Measurements from ENCODE around the gene ANKRD9. TPM values are rescaled to one million over a fixed set of nuclear protein-coding genes. Genes with fewer than 3 reads are reported as not detected.

Gene ANKRD9
- total RNA-seq, 2 donors from 2014 or later = 36.3 to 56.3 TPM

DNA sequence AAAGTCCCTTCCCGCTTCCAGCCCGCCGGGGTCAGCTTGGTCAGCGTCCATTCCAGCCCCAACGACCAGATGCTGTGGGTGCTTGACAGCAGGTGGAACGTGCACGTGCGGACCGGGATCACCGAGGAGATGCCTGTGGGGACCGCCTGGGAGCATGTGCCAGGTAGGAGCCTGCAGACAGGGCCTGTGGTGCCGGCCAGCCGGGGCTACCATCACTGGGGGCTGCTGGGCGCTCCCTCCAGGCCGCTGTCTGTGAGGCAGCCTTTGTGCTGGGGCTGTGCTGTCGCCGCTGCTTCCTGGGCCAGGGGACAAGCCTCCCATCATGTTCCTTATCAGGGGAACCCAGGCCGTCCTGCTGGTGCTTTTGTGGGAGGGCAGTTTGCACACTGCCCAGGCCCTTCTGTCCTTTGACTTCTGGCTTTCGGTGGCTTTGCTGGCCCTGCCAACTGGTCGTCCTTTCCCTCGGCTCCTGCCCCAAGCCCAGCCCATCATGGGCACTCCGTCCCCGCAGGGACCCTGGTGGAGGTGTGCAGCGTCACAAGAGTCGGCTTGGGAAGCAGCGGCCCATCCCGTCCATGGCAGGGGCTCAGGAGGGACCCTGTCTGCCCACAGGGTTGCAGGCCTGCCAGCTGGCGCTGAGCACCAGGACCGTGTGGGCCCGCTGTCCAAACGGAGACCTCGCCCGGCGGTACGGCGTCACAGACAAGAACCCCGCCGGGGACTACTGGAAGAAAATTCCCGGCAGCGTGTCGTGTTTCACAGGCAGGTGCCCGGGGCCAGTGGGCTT, 12.4 kb downstream of the ANKRD9 start:
- Histone ChIP-seq H3K27me3 (replicated peaks; ENCODE audit: insufficient read depth) (no peaks in the 10 kb centered on the region), H3K4me3 (no peak overlapping the region), H3K27ac (no peak overlapping the region), H3K4me1 (ENCODE audit: control insufficient read depth in 1 of 2, low read depth in 2 of 2) (peaks cover 14 to 19% of the 10 kb centered on the region in 2 donors), H3K36me3 (peaks cover 10% of the 10 kb centered on the region), H3K9me3 (no peaks in the 10 kb centered on the region)
- DNase-seq (ENCODE audit: low spot score) = no peak
- no peak for ATAC-seq (ENCODE audit: insufficient number of reproducible peaks, low FRiP score, low read depth)
- TF ChIP-seq, protein P1, sequence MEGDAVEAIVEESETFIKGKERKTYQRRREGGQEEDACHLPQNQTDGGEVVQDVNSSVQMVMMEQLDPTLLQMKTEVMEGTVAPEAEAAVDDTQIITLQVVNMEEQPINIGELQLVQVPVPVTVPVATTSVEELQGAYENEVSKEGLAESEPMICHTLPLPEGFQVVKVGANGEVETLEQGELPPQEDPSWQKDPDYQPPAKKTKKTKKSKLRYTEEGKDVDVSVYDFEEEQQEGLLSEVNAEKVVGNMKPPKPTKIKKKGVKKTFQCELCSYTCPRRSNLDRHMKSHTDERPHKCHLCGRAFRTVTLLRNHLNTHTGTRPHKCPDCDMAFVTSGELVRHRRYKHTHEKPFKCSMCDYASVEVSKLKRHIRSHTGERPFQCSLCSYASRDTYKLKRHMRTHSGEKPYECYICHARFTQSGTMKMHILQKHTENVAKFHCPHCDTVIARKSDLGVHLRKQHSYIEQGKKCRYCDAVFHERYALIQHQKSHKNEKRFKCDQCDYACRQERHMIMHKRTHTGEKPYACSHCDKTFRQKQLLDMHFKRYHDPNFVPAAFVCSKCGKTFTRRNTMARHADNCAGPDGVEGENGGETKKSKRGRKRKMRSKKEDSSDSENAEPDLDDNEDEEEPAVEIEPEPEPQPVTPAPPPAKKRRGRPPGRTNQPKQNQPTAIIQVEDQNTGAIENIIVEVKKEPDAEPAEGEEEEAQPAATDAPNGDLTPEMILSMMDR (IDR thresholded peaks at IDR 0.05) = no peak

DNA sequence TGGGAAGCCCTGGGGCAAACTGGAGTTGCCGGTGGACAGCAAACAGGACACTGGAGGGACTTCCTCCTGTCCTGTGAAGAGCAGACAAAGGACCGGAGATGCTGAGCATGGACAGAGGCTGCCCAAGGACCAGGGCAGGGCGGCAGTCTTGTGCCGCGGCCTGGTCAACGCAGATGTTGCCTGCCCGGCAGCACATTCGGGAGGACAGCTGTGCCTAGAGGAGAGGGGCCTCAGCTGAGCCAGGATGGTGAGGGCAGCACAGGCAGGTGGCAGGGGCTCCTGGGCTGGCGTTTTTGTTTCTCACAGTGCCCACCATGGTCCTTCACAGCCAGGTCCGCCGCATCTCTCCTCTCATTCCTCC, 13.3 kb downstream of the ANKRD9 start:
- ATAC-seq (ENCODE audit: insufficient number of reproducible peaks, low FRiP score, low read depth) (no peak), DNase-seq (ENCODE audit: low spot score) (no peak)
- Histone ChIP-seq H3K4me3 (no peak overlapping the region), H3K27me3 (replicated peaks; ENCODE audit: insufficient read depth) (no peaks in the 10 kb centered on the region), H3K4me1 (ENCODE audit: control insufficient read depth in 1 of 2, low read depth in 2 of 2) (peaks cover 14 to 19% of the 10 kb centered on the region in 2 donors), H3K9me3 (no peaks in the 10 kb centered on the region), H3K27ac (no peak overlapping the region), H3K36me3 (peaks cover 10% of the 10 kb centered on the region)
- TF ChIP-seq, protein P1 (IDR thresholded peaks at IDR 0.05) = no peak

DNA sequence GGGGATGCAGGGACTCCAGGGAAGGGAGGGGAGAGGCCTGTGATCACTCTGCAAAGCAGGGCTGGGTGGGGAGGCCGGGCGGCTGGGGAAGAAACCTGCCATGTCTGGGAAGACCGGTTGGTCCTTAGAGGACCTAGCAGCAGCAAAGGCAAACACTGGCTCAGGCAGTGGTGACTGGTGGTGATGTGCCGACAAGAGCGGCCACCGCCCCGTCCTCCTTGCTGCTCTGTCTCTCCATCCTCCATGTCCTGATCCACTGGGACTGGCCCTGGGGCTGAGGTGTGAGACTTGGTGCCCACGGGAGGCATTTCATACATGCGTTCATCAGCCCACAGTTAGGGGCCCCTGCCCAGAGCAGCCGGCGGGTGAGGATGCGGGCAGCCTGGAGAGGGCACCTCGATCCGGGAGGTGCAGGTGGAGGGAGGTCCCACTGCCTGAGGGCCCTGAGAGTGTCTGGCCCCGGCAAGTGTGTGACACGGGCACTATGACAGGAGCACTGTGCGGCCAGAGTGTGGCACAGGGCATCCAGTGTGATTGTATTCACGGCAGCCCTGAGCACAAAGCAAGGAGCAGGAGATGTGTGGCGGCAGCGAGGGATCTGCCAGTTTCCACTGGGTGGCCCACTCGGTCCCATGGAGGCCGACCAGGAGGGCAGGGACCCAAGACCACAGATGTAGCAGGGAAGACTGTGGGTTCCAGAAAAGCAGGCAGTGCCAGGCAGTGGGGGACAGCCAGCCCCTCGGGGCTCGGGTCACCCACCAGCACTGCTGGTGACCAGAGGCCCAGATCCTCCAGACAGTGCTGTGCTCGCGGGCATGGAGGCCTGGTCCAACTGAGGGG, 13.9 kb downstream of the ANKRD9 start:
- TF ChIP-seq, protein P1 (IDR thresholded peaks at IDR 0.05) = no peak
- Histone ChIP-seq H3K36me3 (peaks cover 10% of the 10 kb centered on the region), H3K4me3 (no peak overlapping the region), H3K27ac (no peak overlapping the region), H3K9me3 (no peaks in the 10 kb centered on the region), H3K27me3 (replicated peaks; ENCODE audit: insufficient read depth) (no peaks in the 10 kb centered on the region), H3K4me1 (ENCODE audit: control insufficient read depth in 1 of 2, low read depth in 2 of 2) (peaks cover 11 to 16% of the 10 kb centered on the region in 2 donors)
- DNase-seq (ENCODE audit: low spot score) (no peak), ATAC-seq (ENCODE audit: insufficient number of reproducible peaks, low FRiP score, low read depth) (no peak)

DNA sequence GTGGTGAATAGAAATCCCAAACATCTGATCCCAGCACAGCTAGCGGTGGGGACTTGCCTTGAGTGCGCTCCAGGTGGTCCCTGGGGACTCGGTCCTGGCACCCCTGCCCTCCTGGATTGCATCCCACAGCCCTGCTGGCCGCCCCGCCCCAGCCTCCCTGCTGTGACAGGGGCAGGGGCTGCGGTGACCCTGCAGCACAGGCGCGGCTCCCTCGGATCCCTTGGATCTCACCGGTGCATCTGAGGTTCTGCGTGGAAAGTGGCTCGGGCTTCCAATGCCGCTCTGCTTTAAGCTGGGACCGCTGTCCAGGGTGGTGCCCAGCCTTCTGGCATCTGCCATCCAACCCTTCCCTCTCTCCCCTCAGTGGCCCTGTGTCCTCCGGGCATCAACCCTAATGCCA, 16.0 kb downstream of the ANKRD9 start:
- no peak for ATAC-seq (ENCODE audit: insufficient number of reproducible peaks, low FRiP score, low read depth)
- no peaks in the 10 kb centered on the region for H3K9me3 ChIP-seq
- H3K27ac ChIP-seq = no peak overlapping the region
- peaks cover 10% of the 10 kb centered on the region for H3K36me3 ChIP-seq
- H3K4me1 ChIP-seq (ENCODE audit: control insufficient read depth in 1 of 2, low read depth in 2 of 2) = no peaks in the 10 kb centered on the region
- H3K4me3 ChIP-seq = no peak overlapping the region
- H3K27me3 ChIP-seq (replicated peaks; ENCODE audit: insufficient read depth) = no peaks in the 10 kb centered on the region
- TF ChIP-seq, protein P1 (IDR thresholded peaks at IDR 0.05) = no peak
- no peak for DNase-seq (ENCODE audit: low spot score)

DNA sequence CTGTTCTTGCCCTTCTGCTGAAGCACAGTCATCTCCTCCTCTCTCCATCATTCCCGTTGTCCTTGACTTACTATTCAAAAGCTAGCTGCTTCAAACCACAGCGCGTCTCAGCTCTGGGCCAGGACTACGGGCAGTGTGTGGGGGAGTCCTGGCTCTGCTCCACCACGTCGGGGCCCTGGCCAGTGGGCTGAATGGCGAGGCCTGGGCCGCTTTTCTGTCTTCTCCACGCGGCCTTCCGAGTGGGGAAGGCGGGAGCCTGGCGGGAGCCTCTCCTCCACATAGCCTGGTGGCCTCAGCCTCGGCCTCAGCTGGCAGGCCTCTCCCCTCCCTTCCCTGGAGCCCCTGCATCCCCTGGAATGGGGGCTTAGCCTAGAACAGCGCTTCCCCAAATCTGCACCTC, 16.5 kb downstream of the ANKRD9 start:
- H3K9me3 ChIP-seq = no peaks in the 10 kb centered on the region
- no peaks in the 10 kb centered on the region for H3K27me3 ChIP-seq (replicated peaks; ENCODE audit: insufficient read depth)
- TF ChIP-seq, protein P1 (IDR thresholded peaks at IDR 0.05) = no peak
- no peak overlapping the region for H3K27ac ChIP-seq
- peaks cover 6% of the 10 kb centered on the region for H3K36me3 ChIP-seq
- no peaks in the 10 kb centered on the region for H3K4me1 ChIP-seq (ENCODE audit: control insufficient read depth in 1 of 2, low read depth in 2 of 2)
- H3K4me3 ChIP-seq = no peak overlapping the region
- no peak for ATAC-seq (ENCODE audit: insufficient number of reproducible peaks, low FRiP score, low read depth)
- DNase-seq (ENCODE audit: low spot score) = no peak

Measured in thoracic aorta (tissue), 2 donors.